ELR (cell line): ENCODE data around the gene SEMA4C.
"Not testable (repeated sequence)": the region's sequence is repeated elsewhere in the genome, so short reads cannot be mapped to it uniquely, and the experiment has no call there.

Source experiments
- DNase-seq: peaks from one replicate; pipeline ENCODE4 v3.0.0-alpha.2; 2015; ENCODE audit warnings: low read depth

Gene SEMA4C

GRCh38 chr2:96897491-96898134 is 27.7 kb upstream of the SEMA4C start:
- DNase-seq, result no peak

GRCh38 chr2:96895746-96896651 is 26.1 kb upstream of the SEMA4C start:
- DNase-seq, result no peak

- no peak for DNase-seq
Measured at GRCh38 chr2:96895032-96895745, 25.3 kb upstream of the SEMA4C start.

GRCh38 chr2:96894151-96894531 is 24.3 kb upstream of the SEMA4C start:
- DNase-seq, result no peak

GRCh38 chr2:96893289-96894150 is 23.6 kb upstream of the SEMA4C start:
- no peak for DNase-seq

- no peak for DNase-seq
Measured at GRCh38 chr2:96891591-96892333, 21.9 kb upstream of the SEMA4C start.

- DNase-seq, result no peak
Measured at GRCh38 chr2:96890726-96891385, 21.0 kb upstream of the SEMA4C start.

GRCh38 chr2:96890252-96890651 is 20.4 kb upstream of the SEMA4C start:
- DNase-seq, result no peak

GRCh38 chr2:96889502-96889901 is 19.6 kb upstream of the SEMA4C start:
- not testable (repeated sequence) for DNase-seq

GRCh38 chr2:96888072-96889011 is 18.5 kb upstream of the SEMA4C start:
- DNase-seq, result no peak

GRCh38 chr2:96887493-96888012 is 17.7 kb upstream of the SEMA4C start:
- no peak for DNase-seq

GRCh38 chr2:96885432-96886347 is 15.8 kb upstream of the SEMA4C start:
- no peak for DNase-seq

GRCh38 chr2:96884299-96885094 is 14.6 kb upstream of the SEMA4C start:
- DNase-seq, result no peak

- DNase-seq, result no peak
Measured at GRCh38 chr2:96883306-96883705, 13.4 kb upstream of the SEMA4C start.

- no peak for DNase-seq
Measured at GRCh38 chr2:96882906-96883305, 13.0 kb upstream of the SEMA4C start.

- no peak for DNase-seq
Measured at GRCh38 chr2:96882230-96882629, 12.3 kb upstream of the SEMA4C start.
